ENCODE data around the gene TRIP12.

GRCh38 chr2:229882583-229882982 lies 39.2 kb downstream of the TRIP12 start:
- TF ChIP-seq POLR2A (IDR thresholded peaks at IDR 0.05; ENCODE audit: low read depth) (no peak), POLR2AphosphoS5 (IDR thresholded peaks at IDR 0.05) (no peak)

Measured in esophagus muscularis mucosa (tissue), 2 donors.